HCEC 1CT (cell line): Measurements from ENCODE around the gene TTBK2.

Experiments
- DNase-seq: peaks from one replicate; pipeline ENCODE4 v3.0.0-alpha.2; 2017

The TTBK2 gene

DNA sequence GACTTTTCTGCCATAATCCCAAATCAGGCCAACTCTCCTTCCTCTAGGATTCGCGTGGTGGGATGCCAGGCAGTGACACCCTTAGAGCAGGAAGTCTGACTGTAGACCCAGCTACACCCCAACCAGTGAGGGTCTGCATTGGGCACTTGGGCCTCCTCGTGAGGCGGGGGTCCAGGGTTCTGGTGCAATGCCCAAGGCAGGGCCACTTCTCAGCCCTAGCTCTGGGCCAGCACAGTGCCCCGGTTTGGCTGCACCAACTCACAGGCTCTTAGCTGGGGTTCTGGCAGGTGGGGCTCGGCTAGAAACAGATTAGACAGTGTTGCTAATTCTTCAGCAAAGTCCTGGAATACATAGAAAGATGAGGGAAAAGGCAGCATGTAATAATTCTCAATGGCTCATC is 196.3 kb downstream of the TTBK2 start:
- no peak for DNase-seq

GRCh38 chr15:42723068-42723467 is 197.5 kb downstream of the TTBK2 start:
- no peak for DNase-seq

DNA sequence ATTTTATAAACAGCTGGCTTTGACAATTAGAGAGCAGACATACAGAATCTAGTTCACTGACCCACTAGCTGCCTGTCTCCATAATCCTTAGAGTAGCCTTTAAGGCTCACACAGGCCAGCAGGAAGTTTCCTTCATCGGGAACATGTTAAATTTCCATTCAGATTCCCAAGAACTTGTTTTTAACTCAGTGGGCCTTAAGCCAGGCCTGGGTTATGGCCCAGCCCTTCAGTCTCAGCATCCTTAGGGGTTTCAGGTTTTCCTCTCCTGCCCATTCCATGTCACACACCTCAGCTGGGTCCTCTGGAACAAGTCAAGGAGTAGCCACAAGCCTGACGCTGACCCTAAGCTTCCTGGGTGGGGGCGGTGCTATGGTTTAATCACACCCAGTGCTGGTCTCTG is 198.7 kb downstream of the TTBK2 start:
- no peak for DNase-seq

DNA sequence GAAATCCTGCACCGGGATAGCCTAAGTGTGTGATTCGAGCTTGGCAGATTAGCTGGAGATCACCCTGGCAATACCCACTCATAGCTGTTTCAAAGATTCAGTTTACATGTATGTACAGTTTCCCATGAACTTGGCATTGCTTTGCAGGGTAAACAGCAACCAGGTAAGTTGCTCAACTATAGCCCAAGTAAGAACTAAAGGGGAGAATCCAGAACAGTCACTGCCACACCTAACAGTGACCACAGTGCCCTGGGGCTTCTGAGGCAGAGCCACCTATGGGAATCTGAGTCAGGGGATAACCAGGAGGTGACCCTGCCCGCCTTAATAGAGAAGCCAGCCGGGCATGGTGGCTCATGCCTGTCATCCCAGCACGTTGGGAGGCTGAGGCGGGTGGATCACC is 199.6 kb downstream of the TTBK2 start:
- DNase-seq, result no peak

DNA sequence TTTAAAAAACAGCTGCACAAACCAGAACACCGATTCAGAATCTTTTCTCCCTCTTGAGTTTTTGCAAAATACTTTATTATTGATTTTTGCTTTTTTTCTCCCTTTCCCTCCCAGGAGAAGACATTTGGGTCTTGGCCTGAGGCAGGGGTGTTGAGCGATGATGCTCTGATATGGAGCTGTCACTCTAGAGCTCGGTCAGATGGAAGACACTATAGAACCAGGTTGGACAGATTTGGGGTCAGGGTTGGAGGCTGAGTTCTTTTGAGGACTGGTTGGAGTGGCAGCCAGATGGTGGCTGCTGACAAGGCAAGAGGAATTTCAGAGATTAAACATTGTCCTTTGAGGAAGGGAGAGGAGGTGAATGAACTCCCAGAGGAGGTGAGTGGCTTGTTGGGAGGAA is 200.5 kb downstream of the TTBK2 start:
- DNase-seq, result no peak

- DNase-seq, result no peak
These were observed 201.5 kb downstream of the TTBK2 start for GRCh38 chr15:42719043-42719442.

DNA sequence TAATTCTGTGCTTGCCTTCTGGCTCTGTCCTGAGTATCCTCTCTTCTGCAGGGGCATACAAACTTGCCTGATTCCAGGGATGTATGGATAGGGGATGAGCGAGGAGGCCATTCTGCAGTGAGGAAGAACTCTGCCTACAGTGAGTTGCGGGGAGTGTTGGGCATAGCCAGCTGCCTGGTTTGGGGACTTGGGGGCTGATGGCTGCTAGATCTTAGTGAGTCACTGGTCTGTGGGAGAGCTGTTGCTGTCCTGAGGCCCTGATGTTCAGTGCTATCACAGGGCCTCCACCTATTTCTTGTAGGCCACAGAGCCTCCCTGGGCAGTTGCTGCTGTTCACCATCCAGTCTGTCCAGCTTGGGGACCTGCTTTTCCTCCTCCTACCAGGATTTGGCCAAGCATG is 204.0 kb downstream of the TTBK2 start:
- no peak for DNase-seq

DNA sequence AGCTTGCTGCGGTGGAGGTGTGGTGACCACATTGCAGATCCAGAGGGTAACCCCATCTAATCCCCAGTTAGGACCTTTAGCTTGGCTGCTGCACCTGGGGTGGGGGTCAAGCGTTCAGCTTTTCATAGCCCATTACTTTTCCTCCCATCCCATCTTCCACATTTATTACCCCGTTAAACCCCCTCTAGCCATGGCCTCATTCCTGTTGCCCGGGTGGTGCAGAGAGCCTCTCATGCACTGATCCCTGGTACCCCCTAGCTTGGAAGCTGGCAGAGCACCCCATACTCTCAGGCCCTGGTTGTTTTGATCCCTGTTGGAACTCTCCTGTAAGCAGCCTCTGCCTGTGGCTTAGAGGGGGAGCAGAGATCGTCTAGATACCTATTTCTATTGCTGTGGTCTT is 204.5 kb downstream of the TTBK2 start:
- DNase-seq, result no peak

GRCh38 chr15:42712584-42712983 is 208.0 kb downstream of the TTBK2 start:
- DNase-seq, result no peak

- DNase-seq, result no peak
These were observed 208.8 kb downstream of the TTBK2 start for GRCh38 chr15:42711746-42712145.

DNA sequence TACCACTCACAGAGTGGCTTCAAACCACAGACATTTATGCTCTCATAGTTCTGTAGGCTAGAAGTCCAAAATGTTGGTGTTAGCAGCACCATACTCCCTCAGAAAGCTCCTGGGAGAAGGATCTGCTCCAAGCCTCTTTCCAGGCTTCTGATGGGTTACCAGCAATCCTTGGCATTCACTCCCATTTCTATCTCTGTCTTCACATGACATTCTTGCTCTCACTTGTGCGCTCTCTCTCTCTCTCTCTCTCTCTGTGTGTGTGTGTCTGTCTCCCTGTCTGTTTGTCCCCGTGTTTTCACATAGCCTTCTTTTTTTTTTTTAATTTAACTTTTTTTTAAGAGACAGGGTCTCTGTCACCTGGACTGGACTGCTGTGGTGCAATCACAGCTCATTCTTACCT is 209.9 kb downstream of the TTBK2 start:
- no peak for DNase-seq

GRCh38 chr15:42707873-42708544 is 212.6 kb downstream of the TTBK2 start:
- no peak for DNase-seq

GRCh38 chr15:42707068-42707467 is 213.5 kb downstream of the TTBK2 start:
- DNase-seq, result no peak

- DNase-seq, result no peak
These were observed 215.2 kb downstream of the TTBK2 start for GRCh38 chr15:42705336-42705735.

GRCh38 chr15:42704492-42704926 is 216.1 kb downstream of the TTBK2 start:
- DNase-seq, result peak; percentile 52

DNA sequence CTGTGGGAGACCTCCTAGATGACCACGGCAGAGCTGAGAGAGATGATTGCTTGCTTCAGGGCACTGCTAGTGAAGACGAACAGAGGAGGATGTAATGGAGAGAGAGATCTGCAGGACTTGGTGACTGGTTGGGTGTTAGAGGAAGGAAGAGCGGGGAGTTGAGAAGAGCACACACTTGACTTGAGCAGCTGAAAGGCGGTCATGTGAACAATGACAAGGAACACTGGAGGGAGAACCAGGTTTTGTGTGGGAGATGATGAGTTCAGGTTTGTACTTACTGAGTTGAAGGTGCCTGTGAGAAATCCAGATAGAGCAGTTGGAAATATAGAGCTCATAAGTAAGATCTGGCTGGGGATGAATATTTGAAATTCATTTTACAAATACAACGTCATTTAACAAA is 224.0 kb downstream of the TTBK2 start:
- no peak for DNase-seq

DNA sequence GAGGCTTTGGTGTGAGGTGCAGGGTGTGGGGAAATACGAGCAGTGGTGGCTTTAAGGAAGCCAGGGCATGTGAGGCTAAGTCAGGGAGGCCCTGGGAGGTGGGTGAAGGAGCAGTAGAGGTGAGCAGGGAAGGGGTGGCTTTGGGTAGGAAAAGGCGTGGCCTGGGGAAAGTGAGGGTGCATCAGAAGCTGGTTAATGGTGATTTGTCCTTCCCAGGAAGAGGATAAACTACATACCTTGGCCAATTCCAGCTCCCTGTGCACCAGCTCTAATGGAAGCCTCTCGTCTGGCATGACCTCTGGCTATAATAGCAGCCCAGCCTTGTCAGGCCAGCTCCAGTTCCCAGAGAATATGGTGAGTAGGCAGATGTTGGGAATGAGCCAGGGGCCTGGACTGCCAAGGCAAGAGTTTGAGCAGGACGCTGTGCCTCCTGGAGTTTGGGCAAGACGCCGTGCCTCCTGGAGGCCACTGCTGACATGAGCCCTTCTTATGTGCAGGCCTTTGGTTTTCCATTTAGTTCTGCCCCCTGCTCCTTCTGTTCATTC is 225.0 kb downstream of the TTBK2 start:
- DNase-seq, result no peak

GRCh38 chr15:42694398-42694797 is 226.2 kb downstream of the TTBK2 start:
- no peak for DNase-seq

DNA sequence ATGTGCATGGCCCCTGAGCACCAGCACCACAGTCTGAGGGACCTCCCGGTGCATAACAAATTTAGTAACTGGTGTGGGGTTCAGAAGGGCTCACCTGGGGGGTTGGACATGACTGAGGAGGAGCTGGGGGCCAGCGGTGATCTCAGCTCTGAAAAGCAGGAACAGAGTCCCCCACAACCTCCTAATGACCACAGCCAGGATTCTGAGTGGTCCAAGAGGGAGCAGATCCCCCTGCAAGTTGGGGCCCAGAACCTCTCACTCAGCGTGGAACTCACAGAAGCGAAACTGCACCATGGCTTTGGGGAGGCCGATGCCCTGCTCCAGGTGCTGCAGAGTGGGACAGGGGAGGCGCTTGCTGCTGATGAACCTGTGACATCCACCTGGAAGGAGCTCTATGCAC is 226.6 kb downstream of the TTBK2 start:
- no peak for DNase-seq

- DNase-seq, result no peak
These were observed 227.1 kb downstream of the TTBK2 start for GRCh38 chr15:42693496-42693895.

- no peak for DNase-seq
These were observed 227.6 kb downstream of the TTBK2 start for GRCh38 chr15:42692997-42693396.

DNA sequence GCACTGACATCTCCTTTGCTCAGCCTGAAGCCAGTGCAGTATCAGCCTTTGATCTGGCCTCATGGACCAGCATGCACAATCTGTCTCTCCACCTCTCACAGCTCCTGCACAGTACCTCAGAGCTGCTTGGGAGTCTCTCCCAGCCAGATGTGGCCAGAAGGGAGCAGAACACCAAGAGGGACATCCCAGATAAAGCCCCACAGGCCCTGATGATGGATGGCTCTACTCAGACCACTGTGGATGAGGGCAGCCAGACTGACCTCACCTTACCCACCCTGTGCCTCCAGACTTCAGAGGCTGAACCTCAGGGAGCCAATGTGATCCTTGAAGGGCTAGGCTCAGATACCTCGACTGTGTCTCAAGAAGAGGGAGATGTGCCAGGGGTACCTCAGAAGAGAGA is 228.0 kb downstream of the TTBK2 start:
- no peak for DNase-seq

DNA sequence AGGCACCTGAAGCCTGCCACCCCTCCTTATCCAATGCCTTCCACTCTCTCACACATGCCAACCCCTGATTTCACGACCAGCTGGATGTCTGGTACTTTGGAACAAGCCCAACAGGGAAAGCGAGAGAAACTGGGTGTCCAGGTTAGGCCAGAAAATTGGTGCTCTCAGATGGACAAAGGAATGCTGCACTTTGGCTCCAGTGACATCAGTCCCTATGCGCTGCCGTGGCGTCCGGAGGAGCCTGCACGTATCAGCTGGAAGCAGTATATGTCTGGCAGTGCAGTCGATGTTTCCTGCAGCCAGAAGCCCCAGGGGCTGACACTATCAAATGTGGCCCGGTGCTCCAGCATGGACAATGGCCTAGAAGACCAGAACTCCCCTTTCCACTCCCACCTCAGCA is 228.8 kb downstream of the TTBK2 start:
- no peak for DNase-seq

GRCh38 chr15:42691308-42691707 is 229.3 kb downstream of the TTBK2 start:
- DNase-seq, result no peak
